Limb (tissue), 2 donors: ENCODE measurements around the gene PLET1.

ENCODE experiments used
- DNase-seq, 2 donors: peaks; one replicate each; pipeline ENCODE4 v3.0.0-alpha.2; 2016; ENCODE audit errors: extremely low spot score in 2 of 2

PLET1 gene, protein sequence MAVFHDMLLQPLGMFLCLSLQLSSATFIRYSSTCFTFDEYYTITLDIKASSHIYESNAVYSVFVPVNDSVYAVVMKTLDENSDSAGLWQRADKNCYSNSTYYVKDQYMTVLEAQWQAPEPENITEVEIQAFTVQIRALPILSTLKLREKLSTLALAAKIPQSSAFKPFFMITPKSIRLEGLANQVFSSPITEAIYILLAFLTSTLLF

DNA sequence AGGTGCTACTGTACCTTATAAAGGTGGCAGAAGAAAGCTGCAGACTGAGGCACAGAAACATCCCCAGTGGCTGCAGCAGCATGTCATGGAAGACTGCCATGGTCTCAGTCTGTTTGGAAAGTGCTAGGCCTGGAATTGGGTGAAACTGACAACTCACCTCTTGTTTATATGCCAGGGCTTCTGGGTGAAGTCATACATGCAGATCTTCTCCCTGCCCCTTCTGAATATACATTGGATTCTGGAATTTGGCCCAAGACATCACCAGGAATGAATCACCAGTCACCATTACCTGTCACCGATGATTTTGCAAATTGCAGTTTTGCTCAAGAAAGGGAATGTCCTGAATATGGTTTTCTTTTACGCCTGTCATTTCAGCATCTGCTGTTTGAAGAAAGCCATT, at the start of gene PLET1:
Gene PLET1 (minus strand): TSS at position 371 of the 400 bp plus-strand sequence. CDS start 271 bp downstream, at position 100.
- no peak for DNase-seq

DNA sequence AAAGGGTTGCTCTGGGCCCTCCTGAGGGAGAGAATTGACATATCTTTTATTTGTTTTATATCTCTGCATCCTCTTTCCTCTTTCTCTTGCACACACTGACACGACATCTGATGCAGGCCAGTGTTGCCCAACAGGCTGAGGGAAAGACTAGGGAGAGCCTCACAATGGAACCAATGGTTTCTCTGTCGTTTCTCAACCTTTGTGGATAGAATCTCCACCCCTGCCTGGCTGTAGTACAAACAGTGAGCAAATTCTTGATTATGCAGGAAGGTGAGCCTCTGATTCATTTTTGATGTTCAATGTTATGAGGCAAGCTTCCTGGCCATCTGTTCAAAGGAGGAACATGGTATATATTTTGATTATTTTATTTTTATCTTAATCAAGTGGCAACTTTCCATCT, 49.8 kb upstream of the PLET1 start:
- DNase-seq: no peak

DNA sequence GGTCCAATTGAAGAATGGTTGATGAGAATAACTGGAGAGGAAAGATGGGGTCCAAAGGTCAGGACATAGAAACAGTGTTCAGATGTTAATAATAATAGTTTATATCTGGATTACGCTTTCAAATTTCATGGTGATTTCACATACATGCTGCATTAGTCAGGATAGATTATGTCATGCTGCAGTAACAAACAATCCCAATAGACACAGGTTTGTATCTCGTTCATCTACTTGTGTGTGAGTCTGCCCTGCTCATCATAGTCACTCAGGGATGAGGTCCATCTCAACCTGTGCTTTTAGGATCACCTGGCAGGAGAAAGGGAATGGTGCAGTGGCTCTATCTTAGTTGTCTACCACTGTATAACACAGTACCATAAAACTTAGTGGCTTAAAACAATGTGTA, 48.0 kb upstream of the PLET1 start:
- no peak for DNase-seq

DNA sequence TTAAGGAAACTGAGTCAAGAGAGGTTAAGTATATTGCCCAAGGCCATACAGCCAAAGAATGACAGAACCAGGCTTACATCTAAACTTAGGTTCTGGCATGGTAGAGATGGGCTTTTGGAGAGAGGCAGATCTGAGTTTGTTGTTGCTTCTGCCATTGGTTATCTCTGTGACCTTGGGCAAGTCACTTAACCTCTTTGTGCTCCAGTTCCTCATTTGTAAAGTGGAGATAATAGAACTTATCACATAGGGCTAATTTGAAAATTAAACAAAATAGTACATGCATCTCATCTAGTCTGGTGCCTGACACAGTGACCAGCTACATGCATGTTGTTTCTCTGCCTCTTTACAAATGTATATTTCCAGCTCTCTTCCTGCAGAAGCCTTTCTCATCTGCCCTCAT, 47.0 kb upstream of the PLET1 start:
- DNase-seq: no peak

DNA sequence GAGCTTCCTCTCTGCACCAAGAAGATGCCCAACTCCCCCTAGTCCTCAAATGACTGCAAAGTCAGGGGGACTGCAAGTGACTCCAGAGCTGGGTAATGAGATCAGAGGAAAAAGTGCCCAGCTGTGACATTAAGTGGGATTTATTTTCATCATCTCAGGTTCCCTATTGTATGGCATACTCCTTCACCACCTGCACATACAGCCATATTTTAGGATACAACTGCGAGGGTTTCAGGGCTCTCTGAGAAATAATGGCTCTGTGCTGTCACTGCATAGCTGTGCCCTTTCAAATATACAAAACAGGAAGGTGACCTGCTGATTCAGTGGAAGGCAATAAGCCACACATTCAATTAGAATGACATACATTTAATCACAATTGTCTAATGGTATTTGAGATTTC, 45.6 kb upstream of the PLET1 start:
- DNase-seq: no peak

DNA sequence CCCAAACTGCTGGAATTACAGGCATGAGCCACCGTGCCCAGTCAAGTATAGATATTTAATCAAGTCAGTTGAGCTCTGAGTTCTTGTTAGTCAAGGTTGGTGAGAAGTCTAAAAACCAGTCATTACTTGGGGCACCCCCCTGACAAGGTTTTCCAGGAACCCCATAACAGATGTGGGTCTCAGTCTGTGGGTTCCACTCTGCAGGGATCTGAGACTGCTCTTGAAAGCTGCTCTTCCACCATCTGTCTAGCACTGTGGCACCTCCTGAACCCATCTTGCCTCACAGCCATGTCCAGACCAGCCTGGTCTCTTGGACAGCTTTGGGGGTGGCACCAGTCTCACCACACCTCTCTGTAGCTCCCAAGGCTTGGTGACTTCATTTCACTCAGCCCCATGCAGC, 44.3 kb upstream of the PLET1 start:
- DNase-seq: no peak

DNA sequence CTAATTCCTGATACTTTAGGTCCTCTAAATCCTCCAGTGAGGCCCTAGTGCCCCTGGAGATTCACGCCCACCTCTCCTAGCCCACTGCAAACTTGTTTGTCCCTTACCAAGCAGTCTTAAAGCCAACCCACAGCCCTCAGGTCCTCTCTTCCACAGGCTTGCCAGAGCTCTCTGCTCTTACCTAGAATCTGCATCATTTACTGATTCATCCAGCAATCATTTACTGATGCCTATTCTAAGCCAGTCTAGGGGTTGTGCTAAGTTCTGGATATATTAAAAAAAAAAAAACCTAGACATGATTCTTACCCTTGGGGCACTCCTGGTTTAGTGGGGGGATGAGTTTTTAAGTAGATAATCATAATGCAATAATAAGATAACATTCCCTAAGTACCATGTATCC, 43.0 kb upstream of the PLET1 start:
- DNase-seq: no peak

DNA sequence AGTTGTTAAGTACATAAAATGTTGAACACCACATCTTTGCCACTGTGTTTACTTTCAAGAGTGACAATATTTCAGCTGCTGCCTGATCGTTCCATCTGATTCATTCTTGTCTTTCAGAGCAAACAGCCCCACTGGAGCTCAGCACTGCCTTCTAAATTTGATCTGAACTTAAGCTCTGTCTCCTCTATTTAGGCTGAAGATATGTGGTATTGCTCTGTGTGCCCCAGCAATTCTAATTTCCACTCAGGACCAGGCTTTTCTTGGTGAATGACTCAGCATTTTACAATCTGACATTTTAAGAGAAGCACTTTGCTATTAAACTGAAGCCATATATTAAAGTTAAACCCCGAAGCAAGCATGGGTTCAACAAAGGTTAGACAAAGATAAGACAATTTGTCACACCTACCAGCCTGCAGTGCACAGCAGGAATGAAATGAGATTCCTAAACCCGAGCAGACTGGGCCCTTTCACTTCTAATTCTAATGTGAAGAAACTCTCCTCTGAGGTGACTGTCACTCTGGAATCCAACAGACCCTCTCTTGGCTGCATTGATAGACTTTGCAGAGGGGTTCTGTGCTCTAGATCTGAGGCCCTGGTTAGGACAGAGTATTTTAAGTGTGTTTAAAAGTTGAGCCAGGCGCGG, 41.7 kb upstream of the PLET1 start:
- DNase-seq: no peak

DNA sequence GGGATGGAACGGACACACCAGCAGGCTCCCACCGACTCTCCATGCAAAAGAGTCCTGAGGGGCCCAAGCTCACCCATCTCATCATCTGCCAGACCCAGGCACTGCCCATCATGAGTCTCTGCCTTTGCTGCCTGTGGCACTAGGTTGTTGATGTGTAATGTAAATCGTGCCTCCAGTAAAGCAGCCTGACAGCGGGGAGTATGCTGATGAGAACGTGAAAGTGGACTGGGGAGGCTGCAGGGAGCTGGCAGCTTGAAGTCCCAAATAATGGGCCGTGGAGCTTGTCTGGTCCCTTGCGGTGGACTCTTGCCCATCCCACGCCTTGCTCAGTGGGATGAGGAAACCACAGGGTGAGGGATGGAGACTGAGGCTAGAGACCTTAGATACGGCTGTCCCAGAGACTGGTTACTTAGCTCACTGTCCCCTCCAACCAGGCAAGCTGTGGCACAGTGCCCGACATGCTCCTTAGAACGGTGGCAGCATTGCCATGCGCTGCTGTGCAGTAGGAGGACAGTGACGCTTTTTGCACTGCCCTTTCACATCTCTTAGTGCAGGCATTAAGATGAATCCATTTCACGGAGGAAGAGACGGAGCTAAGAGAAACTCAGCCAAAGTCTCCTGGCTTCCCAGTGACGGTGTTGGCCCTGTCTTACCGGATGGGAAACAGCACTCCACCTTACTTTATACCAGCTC, 39.6 kb upstream of the PLET1 start:
- no peak for DNase-seq

DNA sequence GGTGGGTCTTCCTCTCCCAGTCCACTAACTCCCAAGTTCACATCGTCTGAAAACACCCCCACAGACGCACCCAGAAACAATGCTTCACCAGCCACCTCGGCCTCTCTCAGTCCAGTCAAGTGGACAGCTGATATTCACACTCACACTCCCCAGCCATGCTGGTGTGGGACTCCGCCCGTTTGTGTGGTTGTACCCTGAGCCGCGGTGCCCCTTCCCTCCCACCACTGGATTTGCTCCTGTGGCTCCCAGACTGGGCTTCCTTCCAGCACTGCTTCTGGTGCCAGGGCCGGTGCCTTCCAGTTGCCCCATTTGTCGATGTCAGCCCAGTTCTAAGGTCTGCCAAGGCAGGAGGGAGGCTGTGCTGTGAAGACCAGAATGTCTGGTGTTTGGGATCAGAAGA, 37.9 kb upstream of the PLET1 start:
- DNase-seq: no peak

DNA sequence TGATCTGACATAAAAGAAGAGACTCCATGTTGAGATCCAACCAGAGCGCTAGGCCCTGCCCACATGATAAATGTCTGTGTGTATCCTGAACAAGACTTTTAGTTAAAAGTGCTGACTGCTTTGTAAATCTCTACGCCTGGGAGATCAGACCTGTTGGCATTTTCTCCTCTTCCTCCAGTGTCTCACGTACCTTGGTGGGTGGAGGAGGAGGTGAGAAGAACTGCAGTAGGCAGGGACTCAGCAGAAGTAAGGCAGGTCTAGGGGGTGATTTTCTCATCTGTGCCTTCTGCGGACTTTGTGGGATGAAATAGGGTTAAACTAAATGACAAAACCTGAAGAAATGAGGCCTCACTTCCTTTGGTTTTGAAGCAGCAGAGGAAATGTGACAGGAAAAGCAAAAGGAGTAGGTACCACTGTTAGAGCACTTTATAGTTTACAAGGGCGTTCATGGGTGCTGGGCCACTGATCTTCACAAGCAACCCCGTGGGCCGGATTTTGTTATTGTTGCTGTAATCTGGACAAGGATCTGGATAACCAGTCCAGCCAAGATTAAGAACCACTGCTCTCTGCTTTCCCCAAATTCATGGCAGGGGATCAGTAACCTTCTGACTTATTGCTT, 36.7 kb upstream of the PLET1 start:
- no peak for DNase-seq

DNA sequence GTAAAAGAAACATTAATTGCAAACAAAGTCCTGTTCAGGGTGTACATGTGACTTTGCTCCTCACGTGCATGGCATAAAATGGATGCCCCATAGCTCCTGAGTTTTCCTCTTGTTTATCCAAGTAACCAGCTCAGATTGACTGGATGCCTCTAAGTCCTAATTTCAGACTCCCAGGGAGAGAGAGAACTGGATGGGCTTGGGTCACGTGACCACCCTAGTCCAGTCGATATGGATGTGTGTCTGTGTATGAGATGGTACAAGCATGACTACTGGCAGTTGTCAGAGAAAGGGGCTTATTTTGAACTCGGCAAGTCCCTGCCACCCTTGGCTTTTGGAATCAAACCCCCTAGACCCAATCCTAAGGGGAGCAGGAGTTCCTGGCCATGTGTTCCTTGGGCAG, 35.4 kb upstream of the PLET1 start:
- no peak for DNase-seq

DNA sequence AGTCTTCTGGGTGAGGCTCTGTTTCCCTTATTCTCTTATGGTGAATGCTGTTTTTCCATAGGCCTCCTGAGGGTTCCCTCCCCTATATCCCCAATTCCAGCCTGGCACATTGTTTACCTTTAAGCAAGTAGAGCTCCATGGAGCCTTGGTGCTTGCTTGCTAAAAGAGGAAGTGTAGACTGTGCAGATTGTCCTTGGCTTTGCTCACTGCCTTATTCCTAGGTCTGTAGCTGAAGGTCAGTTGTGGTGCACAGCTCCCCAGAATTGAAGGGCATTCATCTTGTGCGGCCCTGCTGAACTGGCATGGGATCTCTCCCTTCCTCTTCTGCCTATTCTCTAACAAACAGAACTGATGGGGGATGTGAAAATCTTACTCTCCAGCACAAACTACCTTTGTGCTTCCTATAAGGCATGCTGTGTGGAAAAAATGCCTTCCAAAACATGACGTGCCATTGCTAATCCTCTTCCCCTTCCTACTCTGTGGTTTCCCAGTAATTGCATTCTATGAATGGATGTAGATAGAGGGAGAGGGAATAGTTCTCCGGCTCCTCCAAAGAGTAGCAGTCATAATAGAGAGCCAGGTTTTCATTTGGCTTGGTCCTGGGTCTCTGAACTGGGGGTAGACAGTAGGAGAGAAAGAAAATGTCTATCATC, 34.2 kb upstream of the PLET1 start:
- no peak for DNase-seq

DNA sequence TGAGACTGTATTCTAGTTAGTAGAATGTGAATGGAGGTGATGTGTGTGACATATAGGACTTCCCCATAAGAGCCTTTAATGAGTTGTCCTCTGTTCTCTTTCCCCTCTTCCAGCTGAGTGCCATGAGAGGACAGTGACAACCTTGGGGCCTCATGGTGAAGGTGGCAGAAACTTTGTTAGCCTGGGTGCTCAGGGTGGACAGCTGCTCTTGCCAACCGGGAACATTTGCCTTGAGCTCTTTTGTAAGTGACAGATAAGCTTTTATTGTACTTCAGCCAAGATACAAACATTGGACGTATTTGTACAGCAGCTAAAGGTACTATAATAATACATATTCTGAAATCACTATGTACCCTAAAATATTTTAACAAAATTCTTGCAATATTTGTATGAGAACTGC, 33.0 kb upstream of the PLET1 start:
- DNase-seq: no peak

DNA sequence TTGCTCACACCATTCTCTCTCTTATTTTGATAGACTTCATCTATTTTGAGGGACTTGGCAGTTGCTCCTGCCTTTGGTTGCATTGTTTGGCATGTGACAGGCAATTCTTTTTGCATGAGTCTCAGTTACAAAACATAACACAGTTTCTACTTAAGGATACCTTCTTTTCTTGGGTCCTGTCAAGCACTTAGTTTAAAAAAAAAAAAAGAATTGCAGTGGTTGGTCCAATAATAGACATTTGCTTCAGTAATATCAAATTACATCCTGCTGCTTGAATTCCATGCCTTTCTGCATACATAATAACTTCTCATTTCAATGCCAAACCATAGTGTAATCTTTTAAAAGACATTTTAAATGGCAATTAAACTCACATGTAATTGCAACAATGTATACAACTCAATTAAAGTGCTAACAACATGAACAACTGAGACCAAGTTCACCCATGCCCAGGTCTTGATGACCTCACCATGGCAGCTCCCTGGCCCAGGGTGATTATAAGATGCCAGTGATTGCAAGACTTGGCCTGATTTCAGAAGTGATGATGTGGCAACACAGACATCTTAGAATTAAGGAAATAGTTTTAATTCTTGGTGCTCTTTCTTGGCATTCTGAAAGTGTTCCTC, 32.2 kb upstream of the PLET1 start:
- DNase-seq: peak in 1 of 2 donors; percentile 29

DNA sequence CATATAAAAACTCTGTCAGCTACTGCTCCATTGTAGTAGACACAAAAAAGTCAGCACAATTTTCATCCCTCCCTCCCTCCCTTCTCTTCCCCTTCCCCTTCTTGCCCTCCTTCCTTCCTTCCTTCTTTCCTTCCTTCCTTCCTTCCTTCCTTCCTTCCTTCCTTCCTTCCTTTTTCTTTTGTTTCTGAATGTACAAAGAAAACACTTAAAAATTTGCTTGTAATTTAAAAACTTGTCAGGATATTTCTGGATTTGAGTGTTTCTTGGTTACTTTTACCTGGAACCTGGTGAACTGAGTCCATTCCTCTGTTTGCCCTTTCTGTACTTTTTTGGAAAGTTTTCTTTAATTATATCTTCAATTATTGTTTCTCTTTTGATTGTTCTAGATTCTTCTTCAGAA, 31.5 kb upstream of the PLET1 start:
- no peak for DNase-seq

DNA sequence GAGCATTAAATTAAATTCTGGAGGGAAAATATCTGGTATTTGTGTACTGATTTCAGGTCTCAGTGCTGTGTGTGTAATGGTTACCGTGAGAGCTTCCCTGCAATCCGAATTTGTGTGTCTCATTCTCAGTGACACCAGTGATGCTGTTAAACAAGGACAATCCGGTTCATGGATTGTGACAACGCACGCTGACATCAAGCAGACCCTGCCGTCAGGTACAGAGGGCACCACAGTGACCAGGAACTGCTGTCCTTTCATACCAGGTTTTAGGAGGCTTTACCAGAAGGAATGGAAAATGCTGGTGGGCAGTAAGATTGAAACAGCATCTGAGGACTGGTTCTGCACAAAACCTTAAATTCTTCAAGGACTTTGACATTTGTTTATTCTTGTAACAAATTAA, 30.5 kb upstream of the PLET1 start:
- no peak for DNase-seq

DNA sequence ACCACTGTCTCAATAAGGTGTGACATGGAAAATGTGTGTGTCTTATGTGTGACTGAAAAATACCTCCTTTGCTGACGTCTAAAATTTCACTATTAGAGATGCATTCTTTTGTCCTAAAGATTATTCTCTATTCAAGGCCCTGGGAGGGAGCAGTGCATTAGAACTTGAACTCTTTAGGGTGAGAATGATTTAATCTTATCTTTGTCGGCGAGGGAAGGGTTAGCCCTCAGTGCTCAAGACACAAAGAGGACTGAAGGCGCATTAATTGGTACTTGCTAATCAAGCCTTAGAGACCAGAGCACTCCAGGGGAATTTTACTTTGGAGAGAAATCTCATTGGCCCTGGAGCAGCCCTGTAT, 29.8 kb upstream of the PLET1 start:
- DNase-seq: no peak

DNA sequence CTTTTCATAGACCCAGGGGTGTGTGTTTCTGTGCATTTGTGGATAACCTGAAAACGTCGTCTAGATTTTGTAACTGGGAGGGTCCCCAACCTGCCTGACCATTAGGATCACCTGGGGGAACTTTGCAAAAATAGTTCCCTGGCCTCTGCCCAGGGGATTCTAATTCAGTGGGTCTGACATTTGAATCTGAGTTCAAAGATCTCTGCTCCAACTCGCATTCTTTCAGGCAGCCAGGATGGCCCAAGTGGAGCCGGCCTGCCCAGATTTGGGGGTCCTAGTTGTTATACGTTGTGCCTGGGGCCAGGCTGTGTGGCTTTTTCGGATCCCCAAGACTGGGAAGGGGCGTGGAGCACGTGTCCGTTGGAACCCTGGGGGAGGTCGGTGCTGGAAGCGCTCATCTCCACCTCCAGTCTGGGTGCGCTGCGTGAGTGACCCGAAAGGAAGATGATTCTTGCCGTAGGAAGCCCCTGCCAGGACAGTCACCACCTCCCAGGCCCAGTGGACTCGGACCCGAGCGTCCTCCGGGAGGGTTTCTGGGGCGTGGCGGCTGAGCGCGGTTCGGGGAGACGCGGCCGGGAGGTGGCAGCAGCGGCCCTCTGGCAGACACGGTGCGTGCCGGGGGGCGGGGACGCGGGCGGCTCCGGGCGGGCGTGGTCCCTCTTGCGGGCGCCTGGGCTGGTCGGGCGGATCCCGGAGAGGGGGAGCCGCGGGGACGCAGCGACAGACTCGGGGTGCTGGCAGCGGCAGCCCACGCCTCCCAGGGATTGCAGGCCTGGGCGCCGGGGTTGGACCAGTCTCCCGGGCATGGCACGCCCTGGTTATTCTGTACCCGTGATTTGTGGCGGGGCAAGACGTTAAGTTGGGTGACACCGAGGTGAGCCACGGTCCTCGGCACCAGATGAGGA, 29.2 kb upstream of the PLET1 start:
- peak; percentile 54 to 90 for DNase-seq

DNA sequence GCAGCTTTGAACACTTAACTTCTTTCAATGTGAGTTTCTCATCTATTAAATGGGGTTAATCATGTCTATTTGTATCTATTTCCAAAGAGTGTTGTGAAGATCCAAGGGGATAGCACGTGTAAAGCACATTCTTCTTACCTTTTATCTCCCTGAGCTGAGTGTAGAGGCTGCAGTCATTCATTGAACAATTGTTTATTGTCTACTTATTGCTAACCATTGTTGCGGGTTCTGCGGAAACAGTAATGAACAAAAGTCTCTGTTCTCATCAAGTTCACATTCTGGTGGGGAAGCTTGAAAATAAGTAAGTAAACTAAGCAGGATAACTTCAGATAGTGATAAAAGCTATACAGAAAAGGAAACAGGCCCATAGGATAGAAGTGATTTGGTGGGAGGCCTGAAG, 27.4 kb upstream of the PLET1 start:
- DNase-seq: no peak

DNA sequence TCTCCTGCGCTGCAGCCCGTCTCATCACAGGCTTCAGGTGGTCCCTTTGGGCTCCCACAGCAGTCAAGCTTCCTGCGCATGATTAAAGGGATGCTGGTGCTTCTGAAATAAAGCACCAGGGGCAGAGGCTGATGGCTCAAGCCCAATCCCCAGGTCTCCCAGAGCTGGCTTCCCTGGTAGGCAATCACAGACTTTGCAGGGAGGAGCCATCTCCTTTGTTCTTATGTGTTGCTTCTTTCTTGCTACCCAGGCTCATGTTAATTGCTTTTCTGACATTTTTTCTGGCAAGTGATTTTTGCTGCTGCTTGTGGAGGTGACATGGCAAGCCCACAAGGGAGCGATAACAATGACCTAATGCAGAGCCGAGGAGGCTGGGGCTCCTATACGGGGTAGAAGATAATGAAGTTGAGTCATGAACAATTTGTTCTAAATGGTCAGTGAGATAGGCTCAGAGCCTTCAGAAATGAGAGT, 25.2 kb upstream of the PLET1 start:
- no peak for DNase-seq
